ENCODE results near the gene COG5.
"Not testable (repeated sequence)": the region's sequence is repeated elsewhere in the genome, so short reads cannot be mapped to it uniquely, and the experiment has no call there.

COG5 gene

GRCh38 chr7:107162475-107162874 lies 401.2 kb downstream of the COG5 start:
- DNase-seq: no peak

- no peak for DNase-seq
Measured at GRCh38 chr7:107161415-107161814, 402.3 kb downstream of the COG5 start.

- DNase-seq: no peak
Measured at GRCh38 chr7:107160389-107160788, 403.3 kb downstream of the COG5 start.

- no peak for DNase-seq
Measured at GRCh38 chr7:107158028-107158427, 405.7 kb downstream of the COG5 start.

GRCh38 chr7:107157091-107157490 lies 406.6 kb downstream of the COG5 start:
- no peak for DNase-seq

GRCh38 chr7:107155726-107156125 lies 408.0 kb downstream of the COG5 start:
- DNase-seq: not testable (repeated sequence)

- DNase-seq: no peak
Measured at GRCh38 chr7:107154826-107155225, 408.9 kb downstream of the COG5 start.

GRCh38 chr7:107152011-107152410 lies 411.7 kb downstream of the COG5 start:
- DNase-seq: no peak

All from hypothalamus (tissue), 51 donors.